IMR-90 (cell line): Measurements from ENCODE around the gene LHFPL3. TPM values are rescaled to one million over a fixed set of nuclear protein-coding genes. Genes with fewer than 3 reads are reported as not detected.

Experiments used
- ATAC-seq: fragments of 200-7000 bp; cut with Tn5 transposase; 2 replicates; pipeline ENCODE4 v1.9.1; 2020; ENCODE audit warnings: low read depth, mild to moderate bottlenecking, moderate library complexity
- BruUV-seq: library from RNA; stranded (reverse); fragments of 400-500 nt; replicated peaks from 2 replicates; lab custom pipeline; 2021; lab: Mats Ljungman, UMichigan
- CTCF ChIA-PET: fragments of 300-600 bp; formaldehyde crosslinking; extraction: SDS; loops from one replicate; lab custom pipeline; 2021; ENCODE audit warnings: antibody characterized with exemption; lab: Yijun Ruan, JAX
- POLR2A ChIA-PET: fragments of 300-600 bp; sonication (Branson Sonifier 250); formaldehyde crosslinking; loops from one replicate; lab custom pipeline; 2022; ENCODE audit warnings: antibody characterized with exemption; ENCODE audit not compliant: unreplicated experiment; lab: Charles Lee
- DNase-seq: peaks from one replicate; pipeline ENCODE4 v3.0.0; 2013
- H2AFZ ChIP-seq: replicated peaks from 2 replicates; pipeline ENCODE3; 2013; ENCODE audit warnings: low read length, mild to moderate bottlenecking; ENCODE audit not compliant: poor library complexity
- H2AK5ac ChIP-seq: 2 replicates; pipeline ENCODE4 v1.6.1; 2013; ENCODE audit warnings: low read depth, low read length, inconsistent platforms
- H2AK9ac ChIP-seq: replicated peaks from 2 replicates; pipeline ENCODE3; 2013; ENCODE audit warnings: mild to moderate bottlenecking, low read depth, low read length, moderate library complexity; ENCODE audit not compliant: poor library complexity
- H2BK120ac ChIP-seq: 2 replicates; pipeline ENCODE4 v1.6.1; 2013; ENCODE audit warnings: low read depth, low read length, inconsistent platforms
- H2BK15ac ChIP-seq: 3 replicates; pipeline ENCODE4 v1.6.1; 2013; ENCODE audit warnings: low read depth, low read length, inconsistent platforms
- H2BK20ac ChIP-seq: 2 replicates; pipeline ENCODE4 v1.6.1; 2013; ENCODE audit warnings: low read depth, mild to moderate bottlenecking, inconsistent platforms, low read length, moderate library complexity
- H2BK5ac ChIP-seq: 2 replicates; pipeline ENCODE4 v1.6.1; 2013; ENCODE audit warnings: mild to moderate bottlenecking, low read depth, low read length, inconsistent platforms; ENCODE audit not compliant: poor library complexity, severe bottlenecking
- H3K14ac ChIP-seq: replicated peaks from 2 replicates; pipeline ENCODE4 v1.6.1; 2013; ENCODE audit warnings: low read depth, low read length, inconsistent platforms
- H3K18ac ChIP-seq: 2 replicates; pipeline ENCODE4 v1.6.1; 2013; ENCODE audit warnings: low read depth, low read length, control low read depth
- H3K23ac ChIP-seq: 2 replicates; pipeline ENCODE4 v1.6.1; 2013; ENCODE audit warnings: low read depth, low read length, inconsistent platforms
- H3K27ac ChIP-seq: 2 replicates; pipeline ENCODE4 v1.5.1; 2013; ENCODE audit warnings: mild to moderate bottlenecking, control low read depth, low read length; ENCODE audit not compliant: insufficient read depth
- H3K27me3 ChIP-seq: 2 replicates; pipeline ENCODE4 v1.6.1; 2013; ENCODE audit warnings: low read length; ENCODE audit not compliant: control insufficient read depth, insufficient read depth
- H3K36me3 ChIP-seq: 2 replicates; pipeline ENCODE4 v1.6.1; 2013; ENCODE audit warnings: low read length, mixed read lengths; ENCODE audit not compliant: control insufficient read depth, insufficient read depth
- H3K4ac ChIP-seq: 2 replicates; pipeline ENCODE4 v1.6.1; 2013; ENCODE audit warnings: low read depth, low read length, inconsistent platforms
- H3K4me1 ChIP-seq: 2 replicates; pipeline ENCODE4 v1.6.1; 2013; ENCODE audit warnings: low read length, mixed read lengths; ENCODE audit not compliant: control insufficient read depth, insufficient read depth
- H3K4me2 ChIP-seq: 2 replicates; pipeline ENCODE4 v1.6.1; 2013; ENCODE audit warnings: low read depth, mild to moderate bottlenecking, control low read depth, low read length, moderate library complexity
- H3K4me3 ChIP-seq: 2 replicates; pipeline ENCODE4 v1.5.1; 2013; ENCODE audit warnings: low read depth, mild to moderate bottlenecking, control low read depth, low read length, moderate library complexity; ENCODE audit not compliant: insufficient read depth
- H3K56ac ChIP-seq: 2 replicates; pipeline ENCODE4 v1.6.1; 2013; ENCODE audit warnings: low read length, inconsistent platforms; ENCODE audit not compliant: insufficient read depth; ENCODE audit errors: extremely low read depth
- H3K79me1 ChIP-seq, 2 experiments: 2 replicates each; pipeline ENCODE4 v1.6.1; 2013; ENCODE audit warnings: low read length in 2 of 2, inconsistent platforms in 1 of 2, low read depth in 1 of 2
- H3K9ac ChIP-seq: 2 replicates; pipeline ENCODE4 v1.6.1; 2013; ENCODE audit warnings: low read depth, low read length, control low read depth
- H3K9me1 ChIP-seq: 2 replicates; pipeline ENCODE4 v1.6.1; 2013; ENCODE audit warnings: low read length, inconsistent platforms; ENCODE audit not compliant: insufficient read depth
- H3K9me3 ChIP-seq: 2 replicates; pipeline ENCODE4 v1.6.1; 2013; ENCODE audit warnings: low read length; ENCODE audit not compliant: control insufficient read depth, insufficient read depth
- H4K20me1 ChIP-seq: 2 replicates; pipeline ENCODE4 v1.6.1; 2013; ENCODE audit warnings: low read length, inconsistent platforms; ENCODE audit not compliant: insufficient read depth
- H4K5ac ChIP-seq: 2 replicates; pipeline ENCODE4 v1.6.1; 2013; ENCODE audit warnings: mild to moderate bottlenecking, low read depth, low read length, control low read depth
- H4K8ac ChIP-seq, 2 experiments: 2 replicates each; pipeline ENCODE4 v1.6.1; 2013; ENCODE audit warnings: low read depth in 2 of 2, low read length in 2 of 2, control low read depth in 1 of 2, inconsistent platforms in 1 of 2
- H4K91ac ChIP-seq: 2 replicates; pipeline ENCODE4 v1.6.1; 2013; ENCODE audit warnings: low read depth, low read length, inconsistent platforms; ENCODE audit not compliant: insufficient read depth
- ELK1 ChIP-seq: fragments of 150-350 bp; IDR thresholded peaks from 2 replicates; pipeline ENCODE4 v1.6.1; 2016; ENCODE audit warnings: low read depth, mild to moderate bottlenecking, low read length, moderate library complexity, borderline replicate concordance
- FOS ChIP-seq: fragments of 150-350 bp; IDR thresholded peaks from 2 replicates; pipeline ENCODE4 v1.6.1; 2016; ENCODE audit warnings: low read depth, low read length
- MAFK ChIP-seq: IDR thresholded peaks from 2 replicates; pipeline ENCODE4 v1.6.1; 2012; ENCODE audit warnings: low read depth, low read length, improper control_type of control experiment
- MXI1 ChIP-seq: IDR thresholded peaks from 2 replicates; pipeline ENCODE4 v1.6.1; 2012; ENCODE audit warnings: low read depth, mild to moderate bottlenecking, low read length, moderate library complexity, borderline replicate concordance
- NFE2L2 ChIP-seq: fragments of 150-350 bp; IDR thresholded peaks from 2 replicates; pipeline ENCODE4 v1.6.1; 2016; ENCODE audit warnings: low read depth, mild to moderate bottlenecking, low read length
- POLR2A ChIP-seq: IDR thresholded peaks from 2 replicates; pipeline ENCODE4 v1.6.1; 2012; ENCODE audit warnings: mild to moderate bottlenecking, low read depth, low read length
- RFX5 ChIP-seq: IDR thresholded peaks from 2 replicates; pipeline ENCODE4 v1.8.0; 2012; ENCODE audit warnings: low read depth, mild to moderate bottlenecking, low read length, moderate library complexity
- USF2 ChIP-seq: fragments of 150-350 bp; IDR thresholded peaks from 2 replicates; pipeline ENCODE4 v1.6.1; 2017; ENCODE audit warnings: mild to moderate bottlenecking, antibody characterized with exemption, low read length, low read depth
- dilution Hi-C: fragments of 300-500 bp; cut with HindIII; formaldehyde crosslinking; loops from one replicate; pipeline ENCODE4 v1.14.3; 2018; ENCODE audit warnings: low sequenced_read_pairs; ENCODE audit not compliant: unreplicated experiment
- in situ Hi-C: fragments of 300-500 bp; cut with MboI; formaldehyde crosslinking; loops from 3 replicates; pipeline ENCODE4 v1.14.3; 2019; ENCODE audit warnings: low sequenced_read_pairs, inconsistent platforms, mixed read lengths
- intact Hi-C: fragments of 100-400 bp; cut with micrococcal nuclease; formaldehyde crosslinking; loops from 2 replicates; pipeline ENCODE4 v1.10.0; 2022
- polyA plus RNA-seq, 3 experiments: library from polyadenylated mRNA; depleted of rRNA; stranded (reverse); fragments of >200 nt; gene quantifications; 2 replicates each; pipeline ENCODE4 v1.2.3, GENCODE V29; 2012; ENCODE audit warnings: low replicate concordance in 1 of 3
- total RNA-seq: library from RNA; depleted of rRNA; stranded (reverse); fragments of >200 nt; gene quantifications from 2 replicates; pipeline ENCODE4 v1.2.3, GENCODE V29; 2012

The LHFPL3 gene
- total and polyA plus RNA-seq, 2 of the 4 experiments (the other 2 are of a cell fraction), result not detected

- Histone ChIP-seq H3K79me1 (no peaks in the 10 kb centered on the region), H4K5ac (no peak overlapping the region), H3K18ac (no peak overlapping the region), H3K4me3 (no peak overlapping the region), H3K4ac (no peak overlapping the region), H3K27ac (no peak overlapping the region), H3K56ac (no peak overlapping the region), H3K9me1 (no peaks in the 10 kb centered on the region), H2BK120ac (no peak overlapping the region), H3K23ac (no peak overlapping the region), H3K36me3 (no peaks in the 10 kb centered on the region), H2AK5ac (no peak overlapping the region), H4K91ac (no peak overlapping the region), H3K14ac (no peak overlapping the region), H3K9ac (no peak overlapping the region), H2BK15ac (no peak overlapping the region), H2BK5ac (no peak overlapping the region), H4K8ac (no peak overlapping the region), H4K20me1 (no peaks in the 10 kb centered on the region), H3K9me3 (peaks cover 3% of the 10 kb centered on the region), H2BK20ac (no peak overlapping the region), H3K4me1 (no peaks in the 10 kb centered on the region), H2AFZ (no peak overlapping the region), H2AK9ac (no peak overlapping the region), H3K27me3 (no peaks in the 10 kb centered on the region), H3K4me2 (no peak overlapping the region)
- TF ChIP-seq MAFK (peak; percentile 40; the same call in 1 of the 2 replicates), RFX5 (no peak), ELK1 (no peak), USF2 (no peak), NFE2L2 (no peak), MXI1 (no peak), POLR2A (no peak), FOS (no peak)
- no TSS peak for BruUV-seq
- no peak for DNase-seq
- CTCF ChIA-PET, result no interaction called here
- POLR2A ChIA-PET, result no interaction called here
- in situ Hi-C loops, result no loop called here
- dilution Hi-C loops, result no loop called here
- intact Hi-C loops, result no loop called here
- no peak for ATAC-seq
Observed at GRCh38 chr7:104572554-104572953, 244.2 kb downstream of the LHFPL3 start.
